H1 (cell line): ENCODE results near the gene AGBL4. TPM values are rescaled to one million over a fixed set of nuclear protein-coding genes. Genes with fewer than 3 reads are reported as not detected.

Source experiments
- CTCF ChIA-PET: fragments of 300-600 bp; sonication (Branson Sonifier 250); formaldehyde crosslinking; loops from one replicate; lab custom pipeline; 2021; ENCODE audit not compliant: partially characterized antibody; lab: Charles Lee
- POLR2A ChIA-PET: fragments of 300-600 bp; sonication (Branson Sonifier 250); formaldehyde crosslinking; loops from one replicate; lab custom pipeline; 2021; ENCODE audit warnings: inconsistent platforms; ENCODE audit not compliant: partially characterized antibody; lab: Charles Lee
- DNase-seq, 2 experiments: peaks; one replicate each; pipeline versions ENCODE4 v3.0.0 to v3.0.0-alpha.2; 2010 to 2022; ENCODE audit warnings: low spot score in 2 of 2, low read depth in 1 of 2, mixed read lengths in 1 of 2
- FAIRE-seq: peaks from 2 replicates; lab custom pipeline; 2011; peaks lifted over from hg19 to GRCh38; lab: Jason Lieb, UNC
- H2AFZ ChIP-seq: 2 replicates; pipeline ENCODE4 v1.8.1; 2012; ENCODE audit warnings: low read length, inconsistent platforms
- H2AK5ac ChIP-seq: 2 replicates; pipeline ENCODE4 v1.6.1; 2013; ENCODE audit warnings: low read depth, low read length
- H2BK120ac ChIP-seq: replicated peaks from 2 replicates; pipeline ENCODE3; 2013; ENCODE audit warnings: low read depth, low read length, inconsistent platforms
- H2BK12ac ChIP-seq: 2 replicates; pipeline ENCODE4 v1.6.1; 2013; ENCODE audit warnings: low read depth, low read length
- H2BK15ac ChIP-seq: 2 replicates; pipeline ENCODE4 v1.6.1; 2013; ENCODE audit warnings: low read length
- H2BK20ac ChIP-seq: 2 replicates; pipeline ENCODE4 v1.6.1; 2013; ENCODE audit warnings: low read length
- H2BK5ac ChIP-seq: 2 replicates; pipeline ENCODE4 v1.6.1; 2013; ENCODE audit warnings: low read depth, low read length
- H3K14ac ChIP-seq: 2 replicates; pipeline ENCODE4 v1.6.1; 2013; ENCODE audit warnings: inconsistent platforms; ENCODE audit not compliant: insufficient read length
- H3K18ac ChIP-seq: 2 replicates; pipeline ENCODE4 v1.6.1; 2013; ENCODE audit warnings: low read length; ENCODE audit errors: extremely low read depth
- H3K23ac ChIP-seq: 2 replicates; pipeline ENCODE4 v1.6.1; 2013; ENCODE audit warnings: inconsistent platforms; ENCODE audit not compliant: insufficient read length
- H3K23me2 ChIP-seq: 2 replicates; pipeline ENCODE4 v1.6.1; 2013; ENCODE audit warnings: low read depth, low read length
- H3K27ac ChIP-seq: 2 replicates; pipeline ENCODE4 v1.6.1; 2011; ENCODE audit warnings: low read depth, low read length, inconsistent platforms
- H3K27me3 ChIP-seq, 4 experiments: replicated peaks in 1 of 4; 1 replicate in 1 of 4; 2 replicates in 3 of 4; pipeline versions ENCODE4 v1.6.1 to v1.8.1; 2011 to 2013; ENCODE audit warnings: low read length in 3 of 4, mild to moderate bottlenecking in 3 of 4, inconsistent platforms in 2 of 4, mixed read lengths in 2 of 4, moderate library complexity in 1 of 4; ENCODE audit not compliant: control insufficient read depth in 3 of 4, insufficient read depth in 3 of 4; ENCODE audit errors: extremely low read depth in 1 of 4
- H3K36me3 ChIP-seq, 4 experiments: 2 replicates each; pipeline versions ENCODE4 v1.6.1 to v1.8.1; 2011 to 2013; ENCODE audit warnings: mild to moderate bottlenecking in 4 of 4, low read length in 3 of 4, moderate library complexity in 2 of 4, control low read depth in 1 of 4, inconsistent platforms in 1 of 4; ENCODE audit not compliant: insufficient read depth in 4 of 4, control insufficient read depth in 2 of 4
- H3K4ac ChIP-seq: replicated peaks from 2 replicates; pipeline ENCODE3; 2013; ENCODE audit warnings: low read length, low read depth, mixed read lengths, inconsistent platforms; ENCODE audit not compliant: insufficient read length
- H3K4me1 ChIP-seq, 4 experiments: replicated peaks in 1 of 4; 1 replicate in 1 of 4; 2 replicates in 3 of 4; pipeline versions ENCODE4 v1.6.1 to v1.8.1; 2011 to 2013; ENCODE audit warnings: low read length in 3 of 4, inconsistent platforms in 2 of 4, mixed read lengths in 1 of 4; ENCODE audit not compliant: insufficient read depth in 4 of 4, control insufficient read depth in 3 of 4
- H3K4me2 ChIP-seq, 2 experiments: 2 replicates each; pipeline versions ENCODE4 v1.6.1 to v1.8.1; 2011 to 2013; ENCODE audit warnings: low read depth in 2 of 2, low read length in 2 of 2, control low read depth in 1 of 2, inconsistent platforms in 1 of 2, mild to moderate bottlenecking in 1 of 2; ENCODE audit not compliant: insufficient read depth in 1 of 2
- H3K4me3 ChIP-seq, 4 experiments: fragments of 200-600, 300-600 bp in 1 of 4; sonication (generic), shearing (Covaris generic), sonication (Bioruptor Twin) in 1 of 4; 2 replicates each; pipeline versions ENCODE4 v1.5.1 to v1.8.1; 2011 to 2016; ENCODE audit warnings: low read length in 4 of 4, low read depth in 3 of 4, control low read depth in 2 of 4, inconsistent platforms in 2 of 4, mild to moderate bottlenecking in 2 of 4, mixed read lengths in 1 of 4, moderate library complexity in 1 of 4; ENCODE audit not compliant: insufficient read depth in 2 of 4; ENCODE audit errors: extremely low read depth in 1 of 4
- H3K56ac ChIP-seq: replicated peaks from 2 replicates; pipeline ENCODE3; 2013; ENCODE audit warnings: low read depth, mild to moderate bottlenecking, mixed read lengths, low read length, inconsistent platforms; ENCODE audit not compliant: insufficient read length
- H3K79me1 ChIP-seq: 2 replicates; pipeline ENCODE4 v1.6.1; 2013; ENCODE audit warnings: low read depth, low read length, control low read depth
- H3K79me2 ChIP-seq, 2 experiments: 2 replicates each; pipeline versions ENCODE4 v1.6.1 to v1.8.1; 2012 to 2013; ENCODE audit warnings: low read length in 2 of 2, mild to moderate bottlenecking in 2 of 2, inconsistent platforms in 1 of 2; ENCODE audit not compliant: insufficient read depth in 2 of 2, control insufficient read depth in 1 of 2
- H3K9ac ChIP-seq, 4 experiments: replicated peaks in 1 of 4; 1 replicate in 1 of 4; 2 replicates in 3 of 4; pipeline versions ENCODE4 v1.6.1 to v1.8.1; 2011 to 2013; ENCODE audit warnings: low read depth in 3 of 4, low read length in 3 of 4, control low read depth in 2 of 4, mild to moderate bottlenecking in 2 of 4, moderate library complexity in 2 of 4, inconsistent platforms in 1 of 4; ENCODE audit errors: extremely low read depth in 1 of 4
- H3K9me3 ChIP-seq, 2 experiments: 2 replicates each; pipeline versions ENCODE4 v1.6.1 to v1.8.1; 2012 to 2013; ENCODE audit warnings: mild to moderate bottlenecking in 2 of 2, moderate library complexity in 2 of 2, control low read depth in 1 of 2, inconsistent platforms in 1 of 2, low read depth in 1 of 2, low read length in 1 of 2, mixed read lengths in 1 of 2; ENCODE audit not compliant: insufficient read depth in 2 of 2
- H4K20me1 ChIP-seq, 2 experiments: replicated peaks in 1 of 2; 2 replicates each; pipeline versions ENCODE3 to v1.8.1; 2011 to 2013; ENCODE audit warnings: inconsistent platforms in 2 of 2, low read length in 2 of 2, mild to moderate bottlenecking in 1 of 2; ENCODE audit not compliant: insufficient read depth in 2 of 2, control insufficient read depth in 1 of 2
- H4K5ac ChIP-seq: 2 replicates; pipeline ENCODE4 v1.6.1; 2013; ENCODE audit warnings: low read length, low read depth, mixed read lengths, inconsistent platforms; ENCODE audit not compliant: insufficient read length
- H4K8ac ChIP-seq: 2 replicates; pipeline ENCODE4 v1.8.0; 2013; ENCODE audit warnings: mild to moderate bottlenecking, moderate library complexity, low read length, inconsistent platforms; ENCODE audit not compliant: insufficient read depth; ENCODE audit errors: extremely low read depth
- H4K91ac ChIP-seq: replicated peaks from 2 replicates; pipeline ENCODE3; 2013; ENCODE audit warnings: low read length, mixed read lengths, inconsistent platforms; ENCODE audit not compliant: insufficient read length
- ASH2L ChIP-seq: fragments of 200-600, 300-600 bp; sonication (generic); IDR thresholded peaks from one replicate; pipeline ENCODE4 v1.7.1; 2017; ENCODE audit warnings: low read length
- CBX8 ChIP-seq: fragments of 300-800, 300-1000 bp; sonication (generic); IDR thresholded peaks from 2 replicates; pipeline ENCODE4 v1.7.1; 2016; ENCODE audit warnings: low read depth, low read length, borderline replicate concordance
- CHD2 ChIP-seq: IDR thresholded peaks from 2 replicates; pipeline ENCODE4 v1.6.1; 2012; ENCODE audit warnings: low read length, improper control_type of control experiment
- CREB1 ChIP-seq: IDR thresholded peaks from 2 replicates; pipeline ENCODE4 v1.6.1; 2012; ENCODE audit warnings: inconsistent platforms
- EP300 ChIP-seq, 2 experiments: IDR thresholded peaks; 1 replicate in 1 of 2; 2 replicates in 1 of 2; pipeline ENCODE4 v1.6.1; 2011 to 2012; ENCODE audit warnings: low read depth in 2 of 2, low read length in 2 of 2, mild to moderate bottlenecking in 2 of 2, borderline replicate concordance in 1 of 2, inconsistent platforms in 1 of 2, moderate library complexity in 1 of 2
- GABPA ChIP-seq: IDR thresholded peaks from 2 replicates; pipeline ENCODE4 v1.6.1; 2011; ENCODE audit warnings: mild to moderate bottlenecking, low read length, moderate library complexity, borderline replicate concordance; ENCODE audit not compliant: insufficient read depth
- KDM4A ChIP-seq: IDR thresholded peaks from one replicate; pipeline ENCODE4 v1.7.1; 2012; ENCODE audit warnings: low read depth, mild to moderate bottlenecking, moderate library complexity, low read length, inconsistent platforms; ENCODE audit not compliant: severe bottlenecking
- NRF1 ChIP-seq: IDR thresholded peaks from 2 replicates; pipeline ENCODE4 v1.6.1; 2011; ENCODE audit warnings: mild to moderate bottlenecking, low read depth, low read length, improper control_type of control experiment
- RAD21 ChIP-seq, 2 experiments: IDR thresholded peaks in 1 of 2; conservative IDR thresholded peaks in 1 of 2; 2 replicates each; pipeline ENCODE4 v1.6.1; 2011; ENCODE audit warnings: low read depth in 2 of 2, low read length in 2 of 2, improper control_type of control experiment in 1 of 2, inconsistent platforms in 1 of 2, mild to moderate bottlenecking in 1 of 2, moderate library complexity in 1 of 2
- RBBP5 ChIP-seq: IDR thresholded peaks from 2 replicates; pipeline ENCODE4 v1.7.1; 2012; ENCODE audit warnings: low read depth, mild to moderate bottlenecking, inconsistent platforms, low read length, moderate library complexity, borderline replicate concordance
- SIRT6 ChIP-seq: IDR thresholded peaks from one replicate; pipeline ENCODE4 v1.7.1; 2012; ENCODE audit warnings: low read length, inconsistent platforms
- SUZ12 ChIP-seq: fragments of 200-600 bp; sonication (generic); IDR thresholded peaks from 2 replicates; pipeline ENCODE4 v1.6.1; 2012; ENCODE audit warnings: mild to moderate bottlenecking, inconsistent platforms, low read length, moderate library complexity, mixed read lengths
- TAF1 ChIP-seq: IDR thresholded peaks from 2 replicates; pipeline ENCODE4 v1.6.1; 2011; ENCODE audit warnings: mild to moderate bottlenecking, low read depth, low read length
- TEAD4 ChIP-seq: IDR thresholded peaks from 2 replicates; pipeline ENCODE4 v1.6.1; 2012; ENCODE audit warnings: low read depth, low read length, inconsistent platforms, mixed read lengths
- ZNF274 ChIP-seq: IDR thresholded peaks from 2 replicates; pipeline ENCODE4 v1.7.0; 2012; ENCODE audit warnings: low read length, borderline replicate concordance; ENCODE audit errors: extremely low read depth
- WGBS, 2 experiments: shearing (Covaris generic) in 1 of 2; methylation state at CpG; one replicate each; pipeline versions ENCODE4 v1.1.6 to v1.1.7; 2013 to 2015; ENCODE audit warnings: low lambda C conversion rate in 2 of 2, mixed read lengths in 2 of 2, inconsistent platforms in 1 of 2, low coverage in 1 of 2, missing lambda C conversion rate in 1 of 2; ENCODE audit not compliant: insufficient replicate concordance in 2 of 2, insufficient coverage in 1 of 2, insufficient read length in 1 of 2; ENCODE audit errors: extremely low coverage in 1 of 2, missing lambda C conversion rate in 1 of 2; 5-methylcytosine and 5-hydroxymethylcytosine counted together
- polyA plus RNA-seq, 7 experiments: library from polyadenylated mRNA; depleted of rRNA in 3 of 7; stranded (reverse) in 5 of 7; unstranded in 2 of 7; fragments of >200 nt in 5 of 7; fragments of 200-250 nt in 2 of 7; gene quantifications; 1 replicate in 5 of 7; 2 replicates in 1 of 7; 4 replicates in 1 of 7; pipeline versions ENCODE4 v1.2.1 to v1.2.3, GENCODE V29; 2011 to 2013; ENCODE audit warnings: missing spikeins in 2 of 7, mixed read lengths in 2 of 7
- total RNA-seq: library from RNA; stranded (reverse); fragmentation: NEBNext Ultra II Directional; extraction: Animal tissue kit (Norgen Biotek cat#: 25700); gene quantifications from 2 replicates; pipeline ENCODE4 v1.2.1, GENCODE V29; 2021

The AGBL4 gene
- total and polyA plus RNA-seq, 2 of the 8 experiments (the other 6 are each of a cell fraction or from before 2014, with no cell fraction given): 0.41 to 0.45 TPM

GRCh38 chr1:49098866-49099265 is 924.9 kb downstream of the AGBL4 start:
- no peak overlapping the region for H3K4me3 ChIP-seq
- no peak overlapping the region for H2BK120ac ChIP-seq
- 97% methylated on average over 5 of the region's 5 CpGs; no CpG with 5 or more reads in 1 of the 2 experiments for WGBS, 2 experiments
- no peak overlapping the region for H2BK12ac ChIP-seq
- H2AFZ ChIP-seq: no peak overlapping the region
- H4K5ac ChIP-seq: no peak overlapping the region
- no peaks in the 10 kb centered on the region for H3K4me1 ChIP-seq
- no peaks in the 10 kb centered on the region for H3K79me1 ChIP-seq
- H2BK20ac ChIP-seq: no peak overlapping the region
- H3K23ac ChIP-seq: no peak overlapping the region
- no peaks in the 10 kb centered on the region for H3K23me2 ChIP-seq
- H3K9me3 ChIP-seq: peaks cover 63 to 68% of the 10 kb centered on the region in 2 experiments
- H3K18ac ChIP-seq: no peak overlapping the region
- no peaks in the 10 kb centered on the region for H3K79me2 ChIP-seq
- DNase-seq (no peak), FAIRE-seq (no peak)
- no peak overlapping the region for H2BK15ac ChIP-seq
- no peak overlapping the region for H3K14ac ChIP-seq
- no peak overlapping the region for H2AK5ac ChIP-seq
- H3K36me3 ChIP-seq: no peaks in the 10 kb centered on the region
- H2BK5ac ChIP-seq: no peak overlapping the region
- ChIA-PET CTCF (interaction anchor here (0.6 kb wide), 1 partner anchor 918 kb away, joined by 3 read pairs; no protein-coding TSS in a partner anchor), POLR2A (no interaction called here)
- no peak overlapping the region for H3K4me2 ChIP-seq
- H3K27ac ChIP-seq: no peak overlapping the region
- no peak overlapping the region for H3K56ac ChIP-seq
- H3K9ac ChIP-seq: no peak overlapping the region
- H3K27me3 ChIP-seq: no peaks in the 10 kb centered on the region
- no peak overlapping the region for H4K91ac ChIP-seq
- H4K8ac ChIP-seq: no peak overlapping the region
- no peaks in the 10 kb centered on the region for H4K20me1 ChIP-seq
- no peak overlapping the region for H3K4ac ChIP-seq
- TF ChIP-seq ZNF274: no peak
- no peak for TF ChIP-seq CHD2
- TF ChIP-seq SUZ12: no peak
- no peak for TF ChIP-seq CREB1
- no peak for TF ChIP-seq RAD21 (IDR thresholded peaks at IDR 0.05 in 1 of 2, conservative IDR thresholded peaks at IDR 0.05 in 1 of 2; ENCODE audit: low read depth in 2 of 2, low read length in 2 of 2)
- no peak for TF ChIP-seq ASH2L
- TF ChIP-seq GABPA: no peak
- no peak for TF ChIP-seq CBX8
- no peak for TF ChIP-seq KDM4A
- TF ChIP-seq EP300 (IDR thresholded peaks at IDR 0.05; ENCODE audit: borderline replicate concordance in 1 of 2, low read depth in 2 of 2, low read length in 2 of 2): no peak
- no peak for TF ChIP-seq NRF1
- TF ChIP-seq RBBP5: no peak
- TF ChIP-seq TEAD4: no peak
- no peak for TF ChIP-seq TAF1
- TF ChIP-seq SIRT6: no peak
